ENCODE data around the gene HNRNPH3. TPM values are rescaled to one million over a fixed set of nuclear protein-coding genes. Genes with fewer than 3 reads are reported as not detected.
"Not testable (repeated sequence)": the region's sequence is repeated elsewhere in the genome, so short reads cannot be mapped to it uniquely, and the experiment has no call there.

Gene HNRNPH3
- polyA plus RNA-seq, 1 donor from 2014 or later = 74.2 TPM

GRCh38 chr10:68305854-68306253 is 26.0 kb upstream of the HNRNPH3 start:
- no peak overlapping the region for H3K27ac ChIP-seq (ENCODE audit: low read length)
- H2AFZ ChIP-seq (ENCODE audit: low read depth, low read length) = no peak overlapping the region
- no peak overlapping the region for H3K4me2 ChIP-seq (ENCODE audit: low read length)
- H3K9me3 ChIP-seq (ENCODE audit: low read length) = no peaks in the 10 kb centered on the region
- no peaks in the 10 kb centered on the region for H3F3A ChIP-seq (ENCODE audit: insufficient read depth, low read length, poor library complexity, severe bottlenecking)
- H3K79me2 ChIP-seq (replicated peaks; ENCODE audit: insufficient read depth, low read length) = no peaks in the 10 kb centered on the region
- H4K20me1 ChIP-seq (ENCODE audit: insufficient read depth) = no peaks in the 10 kb centered on the region
- no peak overlapping the region for H3K4me3 ChIP-seq (ENCODE audit: low read length)
- no peaks in the 10 kb centered on the region for H3K27me3 ChIP-seq (ENCODE audit: insufficient read depth, low read depth, low read length)
- H3K9me2 ChIP-seq (ENCODE audit: insufficient read depth, low read length) = no peaks in the 10 kb centered on the region
- no peak for TF ChIP-seq TAF1 (IDR thresholded peaks at IDR 0.05; ENCODE audit: low read depth)
- TF ChIP-seq RAD21 (conservative IDR thresholded peaks at IDR 0.05) = no peak
- no peak for TF ChIP-seq CTCF (IDR thresholded peaks at IDR 0.05; ENCODE audit: poor library complexity, severe bottlenecking)
- TF ChIP-seq EZH2 (IDR thresholded peaks at IDR 0.05; ENCODE audit: borderline replicate concordance, insufficient read depth, low read length, poor library complexity, severe bottlenecking) = no peak
- no peak for TF ChIP-seq POLR2AphosphoS5 (IDR thresholded peaks at IDR 0.05)
- no peak for TF ChIP-seq EP300 (conservative IDR thresholded peaks at IDR 0.05; ENCODE audit: poor library complexity, severe bottlenecking)
- TF ChIP-seq REST (IDR thresholded peaks at IDR 0.05; ENCODE audit: borderline replicate concordance) = no peak
- TF ChIP-seq SMC3 (conservative IDR thresholded peaks at IDR 0.05; ENCODE audit: poor library complexity) = no peak
- no peak for TF ChIP-seq MXI1 (conservative IDR thresholded peaks at IDR 0.05; ENCODE audit: poor library complexity, severe bottlenecking)
- no peak overlapping the region for H3K9ac ChIP-seq (ENCODE audit: low read length)
- no peaks in the 10 kb centered on the region for H3K36me3 ChIP-seq (ENCODE audit: insufficient read depth, low read length)

- H3K9me3 ChIP-seq (ENCODE audit: low read length) = no peaks in the 10 kb centered on the region
- H3K9ac ChIP-seq (ENCODE audit: low read length) = no peak overlapping the region
- no peak overlapping the region for H3K4me2 ChIP-seq (ENCODE audit: low read length)
- no peak for TF ChIP-seq TAF1 (IDR thresholded peaks at IDR 0.05; ENCODE audit: low read depth)
- no peak for TF ChIP-seq POLR2AphosphoS5 (IDR thresholded peaks at IDR 0.05)
- no peak for TF ChIP-seq EZH2 (IDR thresholded peaks at IDR 0.05; ENCODE audit: borderline replicate concordance, insufficient read depth, low read length, poor library complexity, severe bottlenecking)
- TF ChIP-seq CTCF (IDR thresholded peaks at IDR 0.05; ENCODE audit: poor library complexity, severe bottlenecking) = no peak
- TF ChIP-seq EP300 (conservative IDR thresholded peaks at IDR 0.05; ENCODE audit: poor library complexity, severe bottlenecking) = no peak
- TF ChIP-seq SMC3 (conservative IDR thresholded peaks at IDR 0.05; ENCODE audit: poor library complexity) = no peak
- TF ChIP-seq MXI1 (conservative IDR thresholded peaks at IDR 0.05; ENCODE audit: poor library complexity, severe bottlenecking) = no peak
- TF ChIP-seq RAD21 (conservative IDR thresholded peaks at IDR 0.05) = no peak
- TF ChIP-seq REST (IDR thresholded peaks at IDR 0.05; ENCODE audit: borderline replicate concordance) = no peak
- H3K9me2 ChIP-seq (ENCODE audit: insufficient read depth, low read length) = no peaks in the 10 kb centered on the region
- no peaks in the 10 kb centered on the region for H3K27me3 ChIP-seq (ENCODE audit: insufficient read depth, low read depth, low read length)
- H3F3A ChIP-seq (ENCODE audit: insufficient read depth, low read length, poor library complexity, severe bottlenecking) = no peaks in the 10 kb centered on the region
- H3K36me3 ChIP-seq (ENCODE audit: insufficient read depth, low read length) = no peaks in the 10 kb centered on the region
- H3K4me3 ChIP-seq (ENCODE audit: low read length) = no peak overlapping the region
- no peak overlapping the region for H3K27ac ChIP-seq (ENCODE audit: low read length)
- H4K20me1 ChIP-seq (ENCODE audit: insufficient read depth) = no peaks in the 10 kb centered on the region
- H2AFZ ChIP-seq (ENCODE audit: low read depth, low read length) = no peak overlapping the region
- H3K79me2 ChIP-seq (replicated peaks; ENCODE audit: insufficient read depth, low read length) = no peaks in the 10 kb centered on the region
These were observed 21.3 kb upstream of the HNRNPH3 start for GRCh38 chr10:68310531-68310930.

GRCh38 chr10:68314930-68315329 is 16.9 kb upstream of the HNRNPH3 start:
- H3K4me3 ChIP-seq (ENCODE audit: low read length); H4K20me1 ChIP-seq (ENCODE audit: insufficient read depth); H3K4me2 ChIP-seq (ENCODE audit: low read length); H3K27me3 ChIP-seq (ENCODE audit: insufficient read depth, low read depth, low read length); H3K9ac ChIP-seq (ENCODE audit: low read length); H3K9me2 ChIP-seq (ENCODE audit: insufficient read depth, low read length); H3K36me3 ChIP-seq (ENCODE audit: insufficient read depth, low read length); H3F3A ChIP-seq (ENCODE audit: insufficient read depth, low read length, poor library complexity, severe bottlenecking); H3K27ac ChIP-seq (ENCODE audit: low read length); H3K9me3 ChIP-seq (ENCODE audit: low read length); H3K79me2 ChIP-seq (replicated peaks; ENCODE audit: insufficient read depth, low read length); H2AFZ ChIP-seq (ENCODE audit: low read depth, low read length): not testable (repeated sequence)

Data from neural cell (in vitro differentiated cells).